Activated T-cell treated with anti-CD3 and anti-CD28 coated beads, Interleukin-2, amount 50 U/mL, for 24 hours (primary cell): ENCODE results near the gene ARHGAP6.
"Not testable (repeated sequence)": the region's sequence is repeated elsewhere in the genome, so short reads cannot be mapped to it uniquely, and the experiment has no call there.

ENCODE experiments used
- DNase-seq: peaks from one replicate; pipeline ENCODE4 v3.0.0-alpha.2; 2020
- H3K27ac Mint-ChIP-seq: 2 replicates; pipeline ENCODE4 v1.8.0; 2020; ENCODE audit warnings: mild to moderate bottlenecking, mixed read lengths
- H3K27me3 Mint-ChIP-seq: 2 replicates; pipeline ENCODE4 v1.8.0; 2020; ENCODE audit warnings: mixed read lengths
- H3K36me3 Mint-ChIP-seq: 2 replicates; pipeline ENCODE4 v1.8.0; 2020; ENCODE audit warnings: low read depth, mixed read lengths
- H3K4me1 Mint-ChIP-seq: 2 replicates; pipeline ENCODE4 v1.8.0; 2020; ENCODE audit warnings: low read depth, mixed read lengths
- H3K4me3 Mint-ChIP-seq: 2 replicates; pipeline ENCODE4 v1.8.0; 2020; ENCODE audit warnings: mild to moderate bottlenecking, moderate library complexity, mixed read lengths
- H3K9me3 Mint-ChIP-seq: 2 replicates; pipeline ENCODE4 v1.8.0; 2020; ENCODE audit warnings: mixed read lengths

The ARHGAP6 gene

GRCh38 chrX:11386812-11387211, 278.9 kb downstream of the ARHGAP6 start:
- Mint-ChIP-seq H3K36me3 (no peaks in the 10 kb centered on the region), H3K4me1 (no peaks in the 10 kb centered on the region), H3K9me3 (no peaks in the 10 kb centered on the region), H3K4me3 (no peak overlapping the region), H3K27me3 (peaks cover 10% of the 10 kb centered on the region), H3K27ac (no peak overlapping the region)
- no peak for DNase-seq

GRCh38 chrX:11386001-11386523, 279.7 kb downstream of the ARHGAP6 start:
- Mint-ChIP-seq H3K4me1 (no peaks in the 10 kb centered on the region), H3K27ac (no peak overlapping the region), H3K4me3 (no peak overlapping the region), H3K27me3 (peaks cover 15% of the 10 kb centered on the region), H3K9me3 (no peaks in the 10 kb centered on the region), H3K36me3 (no peaks in the 10 kb centered on the region)
- DNase-seq = no peak

- no peaks in the 10 kb centered on the region for H3K9me3 Mint-ChIP-seq
- H3K27ac Mint-ChIP-seq = no peak overlapping the region
- H3K4me3 Mint-ChIP-seq = no peak overlapping the region
- H3K27me3 Mint-ChIP-seq = peaks cover 30% of the 10 kb centered on the region
- DNase-seq = no peak
- no peaks in the 10 kb centered on the region for H3K4me1 Mint-ChIP-seq
- no peaks in the 10 kb centered on the region for H3K36me3 Mint-ChIP-seq
Measured at GRCh38 chrX:11382930-11383329, 282.8 kb downstream of the ARHGAP6 start.

- H3K4me1 Mint-ChIP-seq = no peaks in the 10 kb centered on the region
- H3K36me3 Mint-ChIP-seq = no peaks in the 10 kb centered on the region
- H3K4me3 Mint-ChIP-seq = no peak overlapping the region
- peaks cover 30% of the 10 kb centered on the region for H3K27me3 Mint-ChIP-seq
- no peaks in the 10 kb centered on the region for H3K9me3 Mint-ChIP-seq
- H3K27ac Mint-ChIP-seq = no peak overlapping the region
- no peak for DNase-seq
Measured at GRCh38 chrX:11381464-11381863, 284.3 kb downstream of the ARHGAP6 start.

GRCh38 chrX:11380187-11380844, 285.4 kb downstream of the ARHGAP6 start:
- H3K4me3 Mint-ChIP-seq = no peak overlapping the region
- DNase-seq = no peak
- H3K4me1 Mint-ChIP-seq = no peaks in the 10 kb centered on the region
- H3K27me3 Mint-ChIP-seq = peaks cover 36% of the 10 kb centered on the region
- H3K9me3 Mint-ChIP-seq = no peaks in the 10 kb centered on the region
- H3K36me3 Mint-ChIP-seq = no peaks in the 10 kb centered on the region
- H3K27ac Mint-ChIP-seq = no peak overlapping the region

GRCh38 chrX:11376163-11376562, 289.6 kb downstream of the ARHGAP6 start:
- H3K4me3 Mint-ChIP-seq = no peak overlapping the region
- no peak overlapping the region for H3K27ac Mint-ChIP-seq
- H3K9me3 Mint-ChIP-seq = no peaks in the 10 kb centered on the region
- H3K4me1 Mint-ChIP-seq = no peaks in the 10 kb centered on the region
- peaks cover 25% of the 10 kb centered on the region for H3K27me3 Mint-ChIP-seq
- no peaks in the 10 kb centered on the region for H3K36me3 Mint-ChIP-seq
- no peak for DNase-seq

GRCh38 chrX:11375614-11376119, 290.1 kb downstream of the ARHGAP6 start:
- Mint-ChIP-seq H3K4me1 (no peaks in the 10 kb centered on the region), H3K9me3 (no peaks in the 10 kb centered on the region), H3K4me3 (no peak overlapping the region), H3K27ac (no peak overlapping the region), H3K27me3 (peaks cover 20% of the 10 kb centered on the region), H3K36me3 (no peaks in the 10 kb centered on the region)
- DNase-seq = no peak

- no peaks in the 10 kb centered on the region for H3K9me3 Mint-ChIP-seq
Measured at GRCh38 chrX:11374570-11374969, 291.1 kb downstream of the ARHGAP6 start.

GRCh38 chrX:11371106-11371505, 294.6 kb downstream of the ARHGAP6 start:
- no peak overlapping the region for H3K27ac Mint-ChIP-seq
- DNase-seq = no peak
- H3K27me3 Mint-ChIP-seq = peaks cover 13% of the 10 kb centered on the region
- no peaks in the 10 kb centered on the region for H3K9me3 Mint-ChIP-seq
- no peak overlapping the region for H3K4me3 Mint-ChIP-seq
- H3K4me1 Mint-ChIP-seq = no peaks in the 10 kb centered on the region
- no peaks in the 10 kb centered on the region for H3K36me3 Mint-ChIP-seq

More at GRCh38 chrX:11374570-11374969, 291.1 kb downstream of the ARHGAP6 start:
- no peaks in the 10 kb centered on the region for H3K4me1 Mint-ChIP-seq
- no peaks in the 10 kb centered on the region for H3K36me3 Mint-ChIP-seq
- peaks cover 14% of the 10 kb centered on the region for H3K27me3 Mint-ChIP-seq
- H3K4me3 Mint-ChIP-seq = no peak overlapping the region
- no peak overlapping the region for H3K27ac Mint-ChIP-seq
- no peak for DNase-seq

GRCh38 chrX:11367609-11368430, 297.9 kb downstream of the ARHGAP6 start:
- Mint-ChIP-seq H3K4me1 (no peaks in the 10 kb centered on the region), H3K27me3 (peaks cover 14% of the 10 kb centered on the region), H3K36me3 (no peaks in the 10 kb centered on the region), H3K9me3 (peaks cover 3% of the 10 kb centered on the region), H3K27ac (no peak overlapping the region), H3K4me3 (no peak overlapping the region)
- no peak for DNase-seq

- H3K27ac Mint-ChIP-seq = no peak overlapping the region
- H3K36me3 Mint-ChIP-seq = no peaks in the 10 kb centered on the region
- H3K9me3 Mint-ChIP-seq = peaks cover 3% of the 10 kb centered on the region
- DNase-seq = no peak
- peaks cover 14% of the 10 kb centered on the region for H3K27me3 Mint-ChIP-seq
- H3K4me3 Mint-ChIP-seq = no peak overlapping the region
- H3K4me1 Mint-ChIP-seq = no peaks in the 10 kb centered on the region
Measured at GRCh38 chrX:11366998-11367595, 298.6 kb downstream of the ARHGAP6 start.

GRCh38 chrX:11365426-11365825, 300.3 kb downstream of the ARHGAP6 start:
- Mint-ChIP-seq H3K4me3 (no peak overlapping the region), H3K9me3 (peaks cover 3% of the 10 kb centered on the region)

GRCh38 chrX:11364835-11365234, 300.9 kb downstream of the ARHGAP6 start:
- Mint-ChIP-seq H3K9me3 (peaks cover 3% of the 10 kb centered on the region), H3K4me1 (no peaks in the 10 kb centered on the region), H3K27me3 (peaks cover 14% of the 10 kb centered on the region), H3K36me3 (no peaks in the 10 kb centered on the region), H3K4me3 (no peak overlapping the region), H3K27ac (no peak overlapping the region)
- DNase-seq = no peak

More at GRCh38 chrX:11365426-11365825, 300.3 kb downstream of the ARHGAP6 start:
- peaks cover 14% of the 10 kb centered on the region for H3K27me3 Mint-ChIP-seq
- H3K27ac Mint-ChIP-seq = no peak overlapping the region
- DNase-seq = no peak
- no peaks in the 10 kb centered on the region for H3K36me3 Mint-ChIP-seq
- no peaks in the 10 kb centered on the region for H3K4me1 Mint-ChIP-seq

GRCh38 chrX:11363825-11364224, 301.9 kb downstream of the ARHGAP6 start:
- H3K27me3 Mint-ChIP-seq = peaks cover 16% of the 10 kb centered on the region
- H3K4me1 Mint-ChIP-seq, H3K27ac Mint-ChIP-seq, H3K9me3 Mint-ChIP-seq, DNase-seq, H3K4me3 Mint-ChIP-seq, H3K36me3 Mint-ChIP-seq: not testable (repeated sequence)
